Measurements from ENCODE around the gene RAD9A.

Gene RAD9A

GRCh38 chr11:67445515-67445914, 53.7 kb downstream of the RAD9A start:
- DNase-seq, result no peak

Data from stimulated activated CD4-positive, alpha-beta T cell treated with anti-CD3 and anti-CD28 coated beads, Interleukin-15, amount 100 ng/mL, for 24 hours (primary cell).